Nephron (organoid): ENCODE data around the gene C1orf52.
A peak's percentile ranks its signal among the peaks of the same experiment; 100 is the strongest.

Source experiments
- H3K27ac Mint-ChIP-seq, 3 experiments: 2 replicates each; pipeline ENCODE4 v1.8.0; 2020; ENCODE audit warnings: mixed read lengths in 3 of 3, mild to moderate bottlenecking in 2 of 3, moderate library complexity in 1 of 3
- H3K27me3 Mint-ChIP-seq: 2 replicates; pipeline ENCODE4 v1.8.0; 2021; ENCODE audit warnings: low read depth, mild to moderate bottlenecking, moderate library complexity, mixed read lengths
- H3K36me3 Mint-ChIP-seq: 2 replicates; pipeline ENCODE4 v1.8.0; 2020; ENCODE audit warnings: low read depth, mixed read lengths
- H3K4me1 Mint-ChIP-seq: 2 replicates; pipeline ENCODE4 v1.8.0; 2020; ENCODE audit warnings: mixed read lengths
- H3K4me3 Mint-ChIP-seq, 3 experiments: 2 replicates each; pipeline ENCODE4 v1.8.0; 2020; ENCODE audit warnings: mild to moderate bottlenecking in 3 of 3, mixed read lengths in 3 of 3, moderate library complexity in 2 of 3
- H3K9me3 Mint-ChIP-seq: 2 replicates; pipeline ENCODE4 v1.8.0; 2020; ENCODE audit warnings: mixed read lengths
- CTCF ChIP-seq, 3 experiments: fragments of 200-600 bp; sonication (generic); IDR thresholded peaks; one replicate each; pipeline ENCODE4 v1.5.0; 2021; ENCODE audit warnings: antibody characterized with exemption in 3 of 3; ENCODE audit not compliant: unreplicated experiment in 3 of 3

The C1orf52 gene

GRCh38 chr1:85300140-85300539 lies 40.7 kb upstream of the C1orf52 start:
- H3K36me3 Mint-ChIP-seq: no peaks in the 10 kb centered on the region
- no peak overlapping the region for H3K27ac Mint-ChIP-seq
- H3K9me3 Mint-ChIP-seq: no peaks in the 10 kb centered on the region
- H3K4me3 Mint-ChIP-seq: no peak overlapping the region
- peaks cover 19% of the 10 kb centered on the region for H3K4me1 Mint-ChIP-seq
- H3K27me3 Mint-ChIP-seq: no peaks in the 10 kb centered on the region
- TF ChIP-seq CTCF (IDR thresholded peaks at IDR 0.05; ENCODE audit: unreplicated experiment in 3 of 3): no peak

- H3K36me3 Mint-ChIP-seq: no peaks in the 10 kb centered on the region
- no peaks in the 10 kb centered on the region for H3K27me3 Mint-ChIP-seq
- H3K9me3 Mint-ChIP-seq: no peaks in the 10 kb centered on the region
- H3K27ac Mint-ChIP-seq: peak overlapping the region; percentile 19 to 64 (median 52)
- H3K4me3 Mint-ChIP-seq: peak overlapping the region in 1 of 3 experiments; percentile 1
- peaks cover 24% of the 10 kb centered on the region for H3K4me1 Mint-ChIP-seq
- TF ChIP-seq CTCF (IDR thresholded peaks at IDR 0.05; ENCODE audit: unreplicated experiment in 3 of 3): no peak
Measured at GRCh38 chr1:85297855-85298629, 38.6 kb upstream of the C1orf52 start.

GRCh38 chr1:85297538-85297854 lies 38.0 kb upstream of the C1orf52 start:
- TF ChIP-seq CTCF (IDR thresholded peaks at IDR 0.05; ENCODE audit: unreplicated experiment in 3 of 3): no peak
- no peaks in the 10 kb centered on the region for H3K9me3 Mint-ChIP-seq
- H3K36me3 Mint-ChIP-seq: no peaks in the 10 kb centered on the region
- H3K27me3 Mint-ChIP-seq: no peaks in the 10 kb centered on the region
- H3K4me1 Mint-ChIP-seq: peaks cover 24% of the 10 kb centered on the region
- H3K4me3 Mint-ChIP-seq: peak overlapping the region in 1 of 3 experiments; percentile 1
- H3K27ac Mint-ChIP-seq: peak overlapping the region; percentile 19 to 64 (median 52)

GRCh38 chr1:85296980-85297379 lies 37.5 kb upstream of the C1orf52 start:
- Mint-ChIP-seq H3K27ac (peak overlapping the region in 2 of 3 experiments; percentile 19 to 52), H3K27me3 (no peaks in the 10 kb centered on the region), H3K36me3 (no peaks in the 10 kb centered on the region), H3K4me1 (peaks cover 24% of the 10 kb centered on the region), H3K9me3 (no peaks in the 10 kb centered on the region), H3K4me3 (no peak overlapping the region)
- TF ChIP-seq CTCF (IDR thresholded peaks at IDR 0.05; ENCODE audit: unreplicated experiment in 3 of 3): no peak

- Mint-ChIP-seq H3K4me1 (peaks cover 24% of the 10 kb centered on the region), H3K27me3 (no peaks in the 10 kb centered on the region), H3K36me3 (no peaks in the 10 kb centered on the region), H3K27ac (no peak overlapping the region), H3K9me3 (no peaks in the 10 kb centered on the region), H3K4me3 (no peak overlapping the region)
- TF ChIP-seq CTCF (IDR thresholded peaks at IDR 0.05; ENCODE audit: unreplicated experiment in 3 of 3): no peak
Measured at GRCh38 chr1:85295654-85296053, 36.2 kb upstream of the C1orf52 start.

GRCh38 chr1:85295006-85295431 lies 35.6 kb upstream of the C1orf52 start:
- H3K9me3 Mint-ChIP-seq: no peaks in the 10 kb centered on the region

More at GRCh38 chr1:85295006-85295431, 35.6 kb upstream of the C1orf52 start:
- Mint-ChIP-seq H3K36me3 (no peaks in the 10 kb centered on the region), H3K27ac (no peak overlapping the region), H3K4me1 (peaks cover 24% of the 10 kb centered on the region), H3K27me3 (no peaks in the 10 kb centered on the region), H3K4me3 (no peak overlapping the region)
- no peak for TF ChIP-seq CTCF (IDR thresholded peaks at IDR 0.05; ENCODE audit: unreplicated experiment in 3 of 3)
